ENCODE measurements around the gene GPR84. TPM values are rescaled to one million over a fixed set of nuclear protein-coding genes. Genes with fewer than 3 reads are reported as not detected.
A peak's percentile ranks its signal among the peaks of the same experiment; 100 is the strongest.

The GPR84 gene
- total RNA-seq, 1 donor from 2014 or later = 0.65 TPM

GRCh38 chr12:54394986-54395385, 30.7 kb upstream of the GPR84 start:
- TF ChIP-seq CTCF (IDR thresholded peaks at IDR 0.05) = no peak
- no peak for DNase-seq
- intact Hi-C loops (cut with DNase I) = no loop called here

GRCh38 chr12:54394281-54394719, 30.0 kb upstream of the GPR84 start:
- intact Hi-C loops (cut with DNase I) = no loop called here

More at GRCh38 chr12:54394986-54395385, 30.7 kb upstream of the GPR84 start:
- H3K4me1 ChIP-seq = peaks cover 31% of the 10 kb centered on the region
- no peak overlapping the region for H3K4me3 ChIP-seq
- no peaks in the 10 kb centered on the region for H3K9me3 ChIP-seq
- no peak overlapping the region for H3K27ac ChIP-seq
- H3K27me3 ChIP-seq (ENCODE audit: low read depth) = no peaks in the 10 kb centered on the region
- ATAC-seq = no peak
- H3K36me3 ChIP-seq = peaks cover 65% of the 10 kb centered on the region

GRCh38 chr12:54393743-54394142, 29.5 kb upstream of the GPR84 start:
- H3K4me3 ChIP-seq = no peak overlapping the region
- H3K27ac ChIP-seq = peak overlapping the region; percentile 21
- no peaks in the 10 kb centered on the region for H3K27me3 ChIP-seq (ENCODE audit: low read depth)
- intact Hi-C loops (cut with DNase I) = no loop called here
- peaks cover 52% of the 10 kb centered on the region for H3K36me3 ChIP-seq
- no peaks in the 10 kb centered on the region for H3K9me3 ChIP-seq
- TF ChIP-seq CTCF (IDR thresholded peaks at IDR 0.05) = no peak
- DNase-seq (no peak), ATAC-seq (peak in 1 of 2 donors; percentile 7)
- peaks cover 31% of the 10 kb centered on the region for H3K4me1 ChIP-seq

More at GRCh38 chr12:54394281-54394719, 30.0 kb upstream of the GPR84 start:
- no peaks in the 10 kb centered on the region for H3K27me3 ChIP-seq (ENCODE audit: low read depth)
- DNase-seq = no peak
- H3K36me3 ChIP-seq = peaks cover 58% of the 10 kb centered on the region
- peaks cover 31% of the 10 kb centered on the region for H3K4me1 ChIP-seq
- peak overlapping the region; percentile 21 for H3K27ac ChIP-seq
- peak; percentile 73 for TF ChIP-seq CTCF (IDR thresholded peaks at IDR 0.05)
- H3K9me3 ChIP-seq = no peaks in the 10 kb centered on the region
- peak; percentile 14 to 53 for ATAC-seq
- H3K4me3 ChIP-seq = no peak overlapping the region

GRCh38 chr12:54393207-54393609, 28.9 kb upstream of the GPR84 start:
- Histone ChIP-seq H3K27ac (no peak overlapping the region), H3K9me3 (no peaks in the 10 kb centered on the region), H3K36me3 (peaks cover 47% of the 10 kb centered on the region), H3K4me3 (no peak overlapping the region), H3K4me1 (peaks cover 36% of the 10 kb centered on the region), H3K27me3 (ENCODE audit: low read depth) (no peaks in the 10 kb centered on the region)
- intact Hi-C loops (cut with DNase I) = no loop called here
- TF ChIP-seq CTCF (IDR thresholded peaks at IDR 0.05) = no peak
- DNase-seq = no peak
- no peak for ATAC-seq

GRCh38 chr12:54392485-54393206, 28.4 kb upstream of the GPR84 start:
- no peak overlapping the region for H3K27ac ChIP-seq
- no peak for DNase-seq
- intact Hi-C loops (cut with DNase I) = no loop called here

More at GRCh38 chr12:54392485-54393206, 28.4 kb upstream of the GPR84 start:
- ATAC-seq = no peak
- Histone ChIP-seq H3K27me3 (ENCODE audit: low read depth) (no peaks in the 10 kb centered on the region), H3K9me3 (no peaks in the 10 kb centered on the region), H3K36me3 (peaks cover 41% of the 10 kb centered on the region), H3K4me1 (peaks cover 37% of the 10 kb centered on the region), H3K4me3 (no peak overlapping the region)
- TF ChIP-seq CTCF (IDR thresholded peaks at IDR 0.05) = no peak
